Measurements from ENCODE around the gene PEF1.

PEF1 gene

DNA sequence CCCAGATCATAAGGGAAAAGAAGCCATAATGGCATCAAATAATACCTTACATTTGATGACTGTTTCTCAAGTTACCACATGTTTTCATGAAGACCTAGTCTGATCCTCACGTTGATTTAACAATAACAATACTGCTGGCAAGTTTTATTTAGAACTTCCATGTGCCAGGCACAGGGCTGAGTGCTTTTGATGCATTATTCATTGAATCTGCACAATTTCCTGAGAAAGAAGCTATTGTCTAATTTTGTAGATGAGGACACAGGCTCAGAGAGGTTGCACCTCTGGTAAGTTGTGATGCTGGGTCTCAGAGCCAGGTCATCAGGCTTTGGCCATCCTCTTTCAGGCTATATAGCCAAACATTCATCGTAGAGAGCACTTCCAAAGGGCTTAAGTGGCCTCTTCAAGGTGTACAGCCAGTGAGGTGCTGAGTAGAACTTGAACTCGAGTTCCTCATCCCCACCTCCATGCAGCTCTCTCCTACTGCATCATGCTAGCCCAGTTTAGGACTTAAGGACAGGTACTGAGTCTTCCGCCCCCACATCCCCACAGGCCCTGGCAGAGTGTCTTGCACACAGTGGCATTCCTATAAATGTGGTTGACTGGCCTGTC lies 8.3 kb upstream of the PEF1 start:
- no peak for DNase-seq

DNA sequence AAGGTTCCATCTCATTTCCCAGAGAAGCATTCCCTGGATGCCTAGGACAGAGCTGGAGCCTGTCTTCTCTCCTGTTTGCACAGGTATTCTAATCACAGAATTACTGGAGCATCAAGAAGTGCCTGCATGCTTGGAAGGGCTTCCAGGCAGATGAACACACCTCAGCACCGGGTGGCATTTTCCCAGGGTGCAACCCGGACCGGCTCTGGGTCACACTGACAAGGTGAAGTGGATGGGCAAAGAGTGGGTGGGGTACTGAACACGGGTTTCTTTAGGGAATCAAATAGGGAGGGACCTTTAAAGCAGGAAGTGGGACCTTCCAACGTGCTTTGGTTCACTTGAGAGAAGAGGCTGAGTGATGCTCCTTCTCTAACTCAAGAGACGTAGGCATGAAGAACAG lies 7.1 kb upstream of the PEF1 start:
- DNase-seq, result no peak

DNA sequence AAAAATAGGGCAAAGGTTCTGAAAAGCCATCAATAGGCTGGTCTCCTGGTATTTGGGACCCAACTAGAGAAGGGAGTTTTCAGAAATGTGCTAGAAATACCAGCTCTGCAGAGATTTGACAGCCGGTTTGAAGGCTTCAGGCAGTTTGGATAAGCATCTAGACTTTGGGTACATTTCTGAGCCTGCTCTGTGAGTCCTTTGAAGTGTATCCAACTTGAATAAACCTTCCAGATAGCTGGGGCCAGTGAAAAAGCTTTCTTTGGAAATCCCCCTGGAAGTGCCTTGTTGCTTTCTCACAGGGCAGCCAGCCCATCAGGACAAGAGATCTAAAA lies 6.4 kb upstream of the PEF1 start:
- no peak for DNase-seq

DNA sequence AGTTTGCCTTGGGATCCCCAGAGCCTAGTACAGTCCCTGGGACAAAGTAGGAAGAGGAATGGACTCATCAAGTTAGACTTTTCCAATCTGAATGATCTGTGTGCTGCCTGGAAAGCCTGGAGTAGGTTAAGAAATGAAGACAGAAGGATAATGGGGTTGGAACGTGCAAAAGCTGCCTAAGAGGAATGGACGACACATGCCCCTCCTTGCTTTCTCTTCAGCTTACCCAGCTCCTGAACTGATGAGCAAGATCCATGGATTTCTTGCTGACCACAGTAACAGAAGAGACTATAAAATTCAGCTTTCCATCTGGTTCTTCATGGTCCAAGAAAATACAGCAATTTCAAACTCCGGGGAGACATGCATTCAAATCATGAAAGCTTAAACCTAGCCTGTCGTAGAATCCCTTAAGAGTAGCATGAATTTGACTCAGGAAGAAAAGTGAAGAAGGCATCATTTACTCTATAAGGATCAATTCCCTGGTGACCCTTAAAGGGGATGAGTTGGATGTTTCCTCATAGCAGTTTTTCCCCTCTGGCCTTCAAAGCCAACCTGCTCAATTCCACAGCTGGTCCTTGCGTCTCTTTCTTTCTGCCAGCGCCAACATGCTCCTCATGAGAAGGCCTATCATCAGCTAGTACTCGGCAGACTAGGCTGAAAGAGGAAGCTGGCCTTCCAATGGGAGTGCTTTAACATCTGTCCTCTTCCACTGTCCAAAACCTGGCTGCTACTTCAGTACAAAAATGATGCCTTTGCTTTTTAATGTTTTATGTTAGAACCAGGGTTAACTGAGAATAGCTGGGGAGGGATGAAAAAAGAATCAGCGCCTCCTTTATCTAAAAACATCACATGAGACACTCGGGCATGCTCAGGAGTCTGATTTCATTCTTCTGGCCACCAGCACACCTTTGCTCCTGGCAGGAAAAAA lies 5.7 kb upstream of the PEF1 start:
- DNase-seq, result no peak

DNA sequence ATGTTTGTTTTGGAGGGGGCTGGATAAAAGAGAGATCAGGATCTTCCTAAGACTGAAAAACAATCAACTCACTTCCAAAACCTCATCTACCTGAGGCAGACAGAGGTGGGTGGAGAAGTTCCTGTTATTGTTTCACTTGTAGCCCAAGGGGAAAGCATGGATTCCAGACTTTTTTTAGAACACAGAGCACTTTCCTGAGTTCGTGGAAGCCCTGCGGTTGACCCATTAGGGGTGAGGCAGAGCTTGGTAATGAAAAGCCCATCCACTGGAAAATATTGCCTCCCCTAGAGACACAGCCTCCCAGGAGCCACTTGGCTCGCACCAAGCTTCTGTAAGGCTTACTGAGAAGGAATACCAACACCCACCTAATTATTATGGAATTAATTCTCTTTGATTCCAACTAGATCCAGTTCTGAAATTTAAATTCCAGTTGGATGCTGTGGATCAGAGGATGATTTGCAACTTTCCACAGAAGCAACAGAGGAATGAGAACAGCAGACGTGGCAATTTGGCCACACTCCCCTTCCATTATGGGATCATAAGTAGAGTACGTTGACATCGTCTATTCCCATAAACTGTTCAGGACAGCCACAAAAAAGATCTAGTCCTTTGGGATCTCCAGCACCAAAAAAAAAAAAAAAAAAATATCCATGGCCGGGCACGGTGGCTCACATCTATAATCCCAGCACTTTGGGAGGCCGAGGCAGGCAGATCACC lies 4.1 kb upstream of the PEF1 start:
- no peak for DNase-seq

DNA sequence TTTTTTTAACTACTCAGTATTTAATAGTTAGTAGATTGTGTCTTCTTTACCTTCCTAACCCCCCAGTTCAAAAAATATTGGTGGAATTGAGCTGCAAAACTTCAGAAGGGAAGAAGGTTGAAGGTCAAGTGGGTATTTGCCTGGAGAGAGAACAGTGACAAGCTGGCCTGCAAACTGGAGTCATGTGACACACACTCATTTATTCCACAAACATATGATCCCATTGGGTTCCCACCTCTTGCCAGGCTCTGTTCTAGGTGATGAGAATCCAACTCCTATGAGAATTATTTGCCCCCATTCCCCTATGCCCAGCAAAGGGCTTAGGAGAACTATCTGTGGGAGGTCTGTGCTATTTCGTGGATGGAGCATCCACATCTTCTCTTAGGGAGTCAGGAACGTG lies 3.5 kb upstream of the PEF1 start:
- no peak for DNase-seq

DNA sequence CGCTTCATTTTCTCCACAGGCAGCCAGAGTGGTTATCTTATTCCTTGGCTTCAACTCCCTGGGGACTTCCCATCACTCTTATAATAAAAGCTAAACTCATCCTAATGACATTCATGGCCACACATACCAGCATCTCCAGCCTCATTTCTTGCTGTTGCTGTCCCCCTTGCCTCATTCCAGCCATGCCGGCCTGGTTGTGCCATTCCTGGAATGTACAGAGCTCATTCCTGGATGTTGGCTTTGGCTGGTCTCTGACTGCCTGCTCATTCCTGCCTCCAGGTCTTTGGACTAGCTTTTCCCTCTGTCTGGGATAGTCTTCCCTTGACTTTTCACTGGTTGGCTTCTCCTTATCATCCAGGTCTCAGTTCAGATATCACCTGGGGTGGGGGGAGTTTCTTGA lies 2.4 kb upstream of the PEF1 start:
- no peak for DNase-seq

DNA sequence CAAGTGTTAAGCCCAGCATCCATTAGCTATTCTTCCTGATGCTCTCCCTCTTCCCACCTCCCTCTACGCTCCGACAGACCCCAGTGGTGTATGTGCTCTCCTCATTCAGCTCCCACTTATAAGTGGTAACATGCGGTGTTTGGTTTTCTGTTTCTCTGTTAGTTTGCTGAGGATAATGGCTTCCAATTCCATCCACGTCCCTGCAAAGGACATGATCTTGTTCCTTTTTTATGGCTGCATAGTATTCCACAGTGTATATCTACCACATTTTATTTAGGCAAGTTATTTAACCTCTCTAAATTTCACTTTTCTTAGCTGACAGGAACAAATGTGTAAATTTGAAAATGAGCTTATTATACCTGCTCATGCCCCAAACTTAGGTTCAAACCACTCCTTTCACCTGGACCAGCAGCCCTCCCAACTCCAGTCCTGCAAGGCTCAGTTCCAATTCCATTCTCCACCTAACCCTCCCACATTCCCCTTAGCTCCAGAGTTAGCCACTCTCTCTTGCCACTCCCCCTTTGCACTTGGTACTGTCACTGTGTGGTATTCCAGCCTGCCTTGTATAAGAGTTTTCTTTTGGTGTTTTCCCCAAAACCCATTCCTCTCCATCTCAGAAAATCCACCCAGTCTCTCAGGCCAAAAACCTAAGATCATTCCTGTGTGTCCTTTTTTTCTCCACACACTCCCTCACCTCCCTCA lies 1.7 kb upstream of the PEF1 start:
- no peak for DNase-seq

DNA sequence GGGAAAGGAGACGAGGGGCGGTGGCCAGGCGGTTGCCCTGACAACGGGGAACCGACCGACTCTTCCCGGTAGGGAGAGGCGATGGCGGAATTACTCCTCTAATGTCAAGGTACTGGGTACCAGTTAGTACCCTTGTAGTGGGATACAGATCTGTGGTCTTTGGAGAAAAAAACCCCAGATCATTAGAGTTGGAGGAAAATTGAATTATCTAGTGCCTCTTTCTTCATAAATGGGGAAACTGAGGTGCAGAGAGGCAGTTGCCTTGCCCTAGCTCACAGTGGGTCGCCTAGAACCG lies 545 bp upstream of the PEF1 start:
- DNase-seq, result no peak

DNA sequence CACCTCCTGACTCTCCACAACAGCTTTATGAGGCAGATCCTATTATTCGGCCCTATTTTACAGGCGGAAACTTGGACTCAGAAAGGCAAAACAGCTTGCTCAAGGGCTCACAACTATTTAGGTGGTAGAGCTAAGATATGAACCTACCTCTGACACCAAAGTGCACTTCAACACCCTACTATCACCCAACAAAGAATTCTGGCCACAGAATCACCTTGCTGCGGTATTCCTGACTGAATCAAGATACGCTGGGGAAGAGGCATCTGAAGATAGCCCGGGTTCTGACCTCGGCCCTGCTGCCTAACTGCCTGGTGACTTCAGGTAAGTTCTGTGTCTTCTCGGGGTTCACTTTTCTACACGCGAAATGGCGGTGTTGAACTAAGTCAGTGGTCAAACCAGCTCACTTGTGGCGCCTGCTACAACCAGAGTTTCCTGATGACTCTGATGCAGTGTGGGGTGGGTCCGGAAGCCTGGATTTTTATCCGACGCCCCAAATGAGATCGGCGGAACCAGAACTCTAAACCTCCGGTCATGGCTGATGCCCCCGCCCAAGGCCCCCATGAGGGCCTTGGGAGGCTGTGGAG lies 608 bp downstream of the PEF1 start:
- no peak for DNase-seq

DNA sequence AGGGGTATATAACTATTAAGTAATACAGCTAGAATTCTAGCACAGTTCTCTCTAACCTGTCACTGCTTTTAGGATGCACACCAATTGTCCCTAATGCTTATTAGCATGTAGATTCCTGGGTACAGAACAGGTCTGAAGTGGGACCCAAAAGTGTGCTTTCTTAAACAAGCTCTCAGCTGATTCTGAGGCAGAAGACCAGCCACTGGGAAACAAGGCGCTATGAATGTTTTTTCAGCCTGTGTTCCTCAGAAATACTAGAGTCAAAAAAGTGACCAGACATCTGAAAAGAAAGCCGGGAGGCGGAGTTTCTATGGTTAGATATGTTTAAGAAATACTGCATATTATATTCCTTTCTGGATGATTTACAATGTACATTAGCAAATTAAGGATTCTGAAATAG lies 1.8 kb downstream of the PEF1 start:
- no peak for DNase-seq

DNA sequence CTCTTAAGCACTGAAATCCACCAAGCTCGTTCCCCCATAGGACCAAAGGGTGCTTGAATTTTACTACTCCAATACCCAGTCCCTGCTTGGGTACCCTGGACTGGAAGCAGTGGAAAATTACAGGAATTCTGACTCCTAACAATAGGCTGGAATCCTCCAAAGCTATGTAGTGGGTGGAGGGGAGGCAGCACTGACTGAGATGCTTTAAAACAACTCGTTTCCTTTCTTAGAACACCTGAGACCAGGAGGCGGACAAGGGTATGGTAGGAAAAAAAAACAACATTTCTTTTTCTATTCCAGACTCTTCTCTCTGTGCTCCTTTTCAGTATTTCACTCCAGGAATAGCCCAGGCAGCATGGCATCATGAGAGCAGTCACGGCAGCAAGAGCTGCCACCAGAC lies 2.3 kb downstream of the PEF1 start:
- DNase-seq, result no peak

DNA sequence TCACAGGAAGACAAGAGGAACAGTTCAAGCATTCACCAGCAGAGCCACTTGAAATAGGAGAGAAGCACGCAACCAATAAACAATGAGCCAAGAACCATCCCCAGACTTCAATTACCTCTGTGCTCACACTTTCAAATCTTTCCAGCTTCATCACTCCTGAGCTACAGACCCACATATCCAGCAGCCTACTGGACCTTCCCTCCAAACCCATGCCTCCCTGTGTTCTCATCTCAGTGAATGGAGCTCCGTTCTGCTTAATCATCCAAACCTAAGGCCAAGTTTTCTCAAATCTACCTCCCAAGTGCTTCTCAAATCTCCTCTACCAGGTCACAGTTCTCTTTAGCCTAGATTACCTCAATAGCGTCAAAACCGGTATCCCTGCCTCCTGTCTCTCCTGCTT lies 3.7 kb downstream of the PEF1 start:
- DNase-seq, result no peak

DNA sequence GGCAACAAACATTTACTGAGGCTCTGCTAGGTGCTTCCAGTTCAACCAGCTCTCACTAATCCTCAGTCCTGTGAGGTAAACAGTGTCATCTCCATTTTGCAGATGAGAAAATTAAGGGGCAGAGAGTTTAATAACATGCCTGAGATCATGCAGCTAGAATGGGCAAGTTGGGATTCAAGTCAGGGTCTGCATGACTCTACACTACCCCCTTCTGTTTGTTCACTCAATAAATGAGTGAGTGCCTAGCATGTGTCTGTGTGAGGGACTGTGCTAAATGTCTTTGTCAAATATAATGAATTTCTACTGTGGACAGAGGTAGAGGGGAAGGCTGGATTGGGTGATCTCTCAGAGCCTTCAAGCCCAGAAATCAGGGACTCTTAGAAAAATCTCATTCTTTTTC lies 4.5 kb downstream of the PEF1 start:
- DNase-seq, result no peak

DNA sequence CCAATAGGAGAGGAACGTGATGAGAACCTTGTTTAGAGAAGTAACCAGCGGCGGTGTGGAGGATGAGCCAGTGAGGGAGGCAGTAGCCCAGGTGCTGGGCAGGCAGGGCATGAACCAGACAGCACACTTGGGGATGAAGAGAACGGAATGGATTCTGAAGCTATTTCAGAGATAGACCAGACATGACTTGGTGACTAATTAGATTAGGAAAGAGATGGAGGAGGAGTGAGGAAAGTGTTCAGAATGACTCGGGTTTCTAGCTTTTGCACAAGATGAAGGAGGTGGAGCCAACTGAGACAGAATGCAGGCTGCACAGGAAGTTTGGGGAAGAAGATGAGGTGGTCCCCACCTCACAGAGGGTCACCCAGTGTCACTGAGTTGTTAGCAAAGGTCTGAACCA lies 5.1 kb downstream of the PEF1 start:
- DNase-seq, result no peak

DNA sequence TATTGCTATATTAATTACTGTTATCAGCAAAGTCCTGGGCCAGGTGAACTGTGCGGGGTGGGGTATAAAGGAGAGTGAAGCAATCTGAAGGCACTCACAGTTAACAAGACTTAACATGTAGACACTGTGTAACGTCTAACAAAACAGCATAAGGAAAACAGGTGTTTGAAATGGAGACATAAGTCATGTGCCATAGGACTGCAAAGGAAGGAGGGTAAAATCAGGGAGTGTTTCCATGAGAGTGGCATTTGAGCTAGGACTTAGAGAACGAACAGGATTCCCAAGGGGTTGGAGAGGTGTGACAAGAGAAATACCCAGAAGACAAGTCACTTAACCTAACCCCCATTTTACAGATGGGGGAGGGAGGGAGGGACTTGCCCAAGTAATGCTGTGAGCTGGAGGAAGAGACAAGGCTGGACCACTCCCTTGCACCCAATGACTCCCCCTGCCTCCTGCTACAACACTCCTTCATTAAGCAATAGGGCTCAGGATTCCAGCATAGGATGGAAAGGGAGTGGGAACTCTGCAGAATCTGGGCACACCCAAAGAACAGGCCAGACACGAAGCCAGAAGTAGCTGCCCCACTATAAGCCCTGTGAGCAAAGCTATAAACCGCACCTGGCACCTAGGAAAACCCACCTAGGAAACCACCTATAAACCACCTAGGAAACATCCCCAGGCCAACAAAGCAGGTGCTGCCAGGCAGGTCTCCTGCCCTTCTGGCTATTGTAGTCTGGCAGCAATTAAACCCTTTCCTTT lies 6.6 kb downstream of the PEF1 start:
- DNase-seq, result no peak

DNA sequence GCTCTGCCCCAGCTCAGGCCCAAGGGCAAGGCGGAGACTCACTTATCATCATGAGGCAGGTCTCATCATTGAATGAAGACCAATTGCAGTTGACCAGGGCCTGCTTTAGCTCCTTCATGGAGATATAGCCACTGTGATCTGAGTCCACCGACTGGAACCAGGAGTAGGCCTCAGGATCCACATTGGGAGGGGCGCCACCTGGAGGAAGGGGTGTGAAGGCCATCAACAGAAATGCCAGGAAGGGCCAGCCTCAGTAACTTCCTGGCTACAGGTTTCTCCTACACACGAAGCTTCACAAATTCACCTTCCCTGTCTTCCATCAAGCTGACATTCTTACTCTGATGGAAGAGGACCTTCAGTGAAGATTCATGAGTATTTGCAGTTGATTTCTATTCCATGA lies 11.6 kb downstream of the PEF1 start:
- no peak for DNase-seq

DNA sequence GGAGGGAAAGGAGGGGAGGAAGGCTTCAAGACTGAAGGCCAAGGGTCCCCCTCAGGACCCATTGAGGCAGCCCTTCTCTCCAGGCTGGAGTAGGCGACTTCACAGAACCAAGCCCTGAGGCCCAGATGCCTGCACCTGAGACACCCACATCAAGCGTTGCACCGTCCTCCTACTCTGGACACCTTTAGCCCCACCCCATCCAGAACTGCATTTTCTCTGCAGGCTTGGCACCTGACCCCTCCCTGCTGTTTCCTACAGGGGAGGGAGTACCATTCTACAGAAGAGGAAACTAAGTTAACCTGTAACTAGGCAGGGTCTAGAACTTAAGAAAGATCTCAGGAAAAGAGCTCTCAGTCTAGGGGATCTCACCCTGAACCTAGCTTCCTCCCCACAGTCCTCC lies 12.0 kb downstream of the PEF1 start:
- no peak for DNase-seq

DNA sequence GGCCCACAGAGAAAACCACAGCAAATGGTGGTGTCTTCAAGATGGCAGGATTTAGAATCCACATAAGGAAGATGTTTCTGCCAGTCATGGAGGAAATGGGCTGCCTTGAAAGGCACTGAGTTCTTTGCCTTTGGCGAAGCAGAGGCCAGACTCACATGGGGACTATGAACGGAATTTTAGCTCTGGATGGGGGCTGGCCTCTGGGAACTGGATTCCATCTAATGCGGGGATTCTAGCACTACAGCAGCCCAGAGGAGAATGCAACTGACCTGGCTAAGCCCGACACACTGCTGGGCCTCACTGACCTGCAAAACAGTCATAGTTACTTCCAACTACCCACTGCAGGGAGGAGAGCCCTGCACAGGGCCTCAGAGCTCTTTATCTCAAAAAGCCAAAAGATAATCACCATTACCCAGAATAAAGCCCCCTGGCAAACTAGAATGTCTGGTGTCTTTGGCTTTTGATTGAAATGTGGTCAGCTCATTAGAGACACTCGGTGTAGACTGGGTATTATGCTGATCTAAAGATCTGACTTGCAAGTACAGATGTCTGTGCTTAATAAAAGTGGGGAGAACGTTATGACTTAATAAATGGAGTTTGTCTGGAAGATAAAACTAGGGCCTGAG lies 15.6 kb downstream of the PEF1 start:
- no peak for DNase-seq

DNA sequence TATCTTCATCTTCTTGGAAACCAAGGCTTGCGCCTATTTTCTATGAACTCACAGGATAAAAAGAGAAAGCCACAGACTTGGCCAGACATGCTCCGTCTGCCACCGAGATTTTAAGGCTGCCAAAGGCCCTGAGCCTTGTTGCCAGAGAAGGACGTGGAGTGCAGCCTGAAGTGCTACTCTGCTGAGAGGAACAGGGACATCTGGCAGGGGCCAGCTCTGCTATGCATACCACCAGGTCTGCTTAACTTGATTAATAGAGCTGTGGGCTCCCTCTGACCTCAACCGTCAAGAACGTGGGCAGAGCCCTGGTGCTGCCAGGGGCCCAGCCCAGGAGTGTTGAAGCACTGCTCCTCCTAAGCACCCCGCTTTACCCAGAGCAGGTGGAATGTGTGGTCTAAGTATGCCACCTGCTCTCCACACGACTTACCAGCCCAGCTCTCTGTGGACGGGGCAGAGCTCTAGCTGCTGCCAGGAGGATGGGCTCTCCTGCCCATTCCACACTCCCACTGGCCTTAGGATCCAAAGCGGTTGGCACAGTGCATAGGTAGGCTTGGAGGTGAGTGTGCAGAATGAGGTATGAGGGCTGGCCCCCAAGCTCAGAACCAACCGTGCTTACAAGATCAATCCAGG lies 16.6 kb downstream of the PEF1 start:
- DNase-seq, result no peak

DNA sequence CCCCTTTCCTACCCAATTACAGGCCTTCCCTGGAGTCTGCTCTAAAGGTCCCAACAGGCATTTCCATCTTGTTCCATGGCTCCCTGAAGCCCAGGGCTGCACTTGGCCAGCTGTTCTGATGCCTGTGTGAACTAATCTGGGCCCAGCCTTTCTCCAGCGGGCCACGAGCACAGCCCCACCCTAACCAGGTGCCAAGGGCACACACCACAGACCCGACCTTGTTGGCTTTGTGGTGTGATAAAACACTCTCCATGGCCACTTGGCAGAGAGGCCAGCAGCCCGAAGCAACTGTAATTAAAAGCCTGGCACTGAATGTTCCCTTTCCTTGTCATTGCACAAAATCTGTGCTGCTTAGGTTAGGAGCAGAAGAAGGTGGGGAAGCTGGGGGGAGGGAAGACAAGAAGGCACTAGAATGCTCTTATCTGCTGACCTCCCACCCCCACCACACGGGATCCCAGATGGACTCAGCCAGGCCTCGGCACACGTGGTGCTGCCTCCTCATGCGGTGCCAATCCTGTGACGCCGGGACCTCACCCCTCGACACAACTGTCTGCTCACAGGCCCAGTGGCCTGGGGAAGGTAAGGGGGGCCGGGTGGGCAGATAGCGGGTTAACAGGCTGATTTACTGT lies 17.3 kb downstream of the PEF1 start:
- no peak for DNase-seq

All from 8988T (cell line).